H1 (cell line): ENCODE data around the gene MOGAT2. TPM values are rescaled to one million over a fixed set of nuclear protein-coding genes. Genes with fewer than 3 reads are reported as not detected.

Experiments used
- CTCF ChIA-PET: fragments of 300-600 bp; sonication (Branson Sonifier 250); formaldehyde crosslinking; loops from one replicate; lab custom pipeline; 2021; ENCODE audit not compliant: partially characterized antibody; lab: Charles Lee
- POLR2A ChIA-PET: fragments of 300-600 bp; sonication (Branson Sonifier 250); formaldehyde crosslinking; loops from one replicate; lab custom pipeline; 2021; ENCODE audit warnings: inconsistent platforms; ENCODE audit not compliant: partially characterized antibody; lab: Charles Lee
- DNase-seq, 2 experiments: peaks; one replicate each; pipeline versions ENCODE4 v3.0.0 to v3.0.0-alpha.2; 2010 to 2022; ENCODE audit warnings: low spot score in 2 of 2, low read depth in 1 of 2, mixed read lengths in 1 of 2
- FAIRE-seq: peaks from 2 replicates; lab custom pipeline; 2011; peaks lifted over from hg19 to GRCh38; lab: Jason Lieb, UNC
- H2AFZ ChIP-seq: 2 replicates; pipeline ENCODE4 v1.8.1; 2012; ENCODE audit warnings: low read length, inconsistent platforms
- H2AK5ac ChIP-seq: 2 replicates; pipeline ENCODE4 v1.6.1; 2013; ENCODE audit warnings: low read depth, low read length
- H2BK120ac ChIP-seq: replicated peaks from 2 replicates; pipeline ENCODE3; 2013; ENCODE audit warnings: low read depth, low read length, inconsistent platforms
- H2BK12ac ChIP-seq: 2 replicates; pipeline ENCODE4 v1.6.1; 2013; ENCODE audit warnings: low read depth, low read length
- H2BK15ac ChIP-seq: 2 replicates; pipeline ENCODE4 v1.6.1; 2013; ENCODE audit warnings: low read length
- H2BK20ac ChIP-seq: 2 replicates; pipeline ENCODE4 v1.6.1; 2013; ENCODE audit warnings: low read length
- H2BK5ac ChIP-seq: 2 replicates; pipeline ENCODE4 v1.6.1; 2013; ENCODE audit warnings: low read depth, low read length
- H3K14ac ChIP-seq: 2 replicates; pipeline ENCODE4 v1.6.1; 2013; ENCODE audit warnings: inconsistent platforms; ENCODE audit not compliant: insufficient read length
- H3K18ac ChIP-seq: 2 replicates; pipeline ENCODE4 v1.6.1; 2013; ENCODE audit warnings: low read length; ENCODE audit errors: extremely low read depth
- H3K23ac ChIP-seq: 2 replicates; pipeline ENCODE4 v1.6.1; 2013; ENCODE audit warnings: inconsistent platforms; ENCODE audit not compliant: insufficient read length
- H3K23me2 ChIP-seq: 2 replicates; pipeline ENCODE4 v1.6.1; 2013; ENCODE audit warnings: low read depth, low read length
- H3K27ac ChIP-seq: 2 replicates; pipeline ENCODE4 v1.6.1; 2011; ENCODE audit warnings: low read depth, low read length, inconsistent platforms
- H3K27me3 ChIP-seq, 4 experiments: replicated peaks in 1 of 4; 1 replicate in 1 of 4; 2 replicates in 3 of 4; pipeline versions ENCODE4 v1.6.1 to v1.8.1; 2011 to 2013; ENCODE audit warnings: low read length in 3 of 4, mild to moderate bottlenecking in 3 of 4, inconsistent platforms in 2 of 4, mixed read lengths in 2 of 4, moderate library complexity in 1 of 4; ENCODE audit not compliant: control insufficient read depth in 3 of 4, insufficient read depth in 3 of 4; ENCODE audit errors: extremely low read depth in 1 of 4
- H3K36me3 ChIP-seq, 4 experiments: 2 replicates each; pipeline versions ENCODE4 v1.6.1 to v1.8.1; 2011 to 2013; ENCODE audit warnings: mild to moderate bottlenecking in 4 of 4, low read length in 3 of 4, moderate library complexity in 2 of 4, control low read depth in 1 of 4, inconsistent platforms in 1 of 4; ENCODE audit not compliant: insufficient read depth in 4 of 4, control insufficient read depth in 2 of 4
- H3K4ac ChIP-seq: replicated peaks from 2 replicates; pipeline ENCODE3; 2013; ENCODE audit warnings: low read length, low read depth, mixed read lengths, inconsistent platforms; ENCODE audit not compliant: insufficient read length
- H3K4me1 ChIP-seq, 4 experiments: replicated peaks in 1 of 4; 1 replicate in 1 of 4; 2 replicates in 3 of 4; pipeline versions ENCODE4 v1.6.1 to v1.8.1; 2011 to 2013; ENCODE audit warnings: low read length in 3 of 4, inconsistent platforms in 2 of 4, mixed read lengths in 1 of 4; ENCODE audit not compliant: insufficient read depth in 4 of 4, control insufficient read depth in 3 of 4
- H3K4me2 ChIP-seq, 2 experiments: 2 replicates each; pipeline versions ENCODE4 v1.6.1 to v1.8.1; 2011 to 2013; ENCODE audit warnings: low read depth in 2 of 2, low read length in 2 of 2, control low read depth in 1 of 2, inconsistent platforms in 1 of 2, mild to moderate bottlenecking in 1 of 2; ENCODE audit not compliant: insufficient read depth in 1 of 2
- H3K4me3 ChIP-seq, 4 experiments: fragments of 200-600, 300-600 bp in 1 of 4; sonication (generic), shearing (Covaris generic), sonication (Bioruptor Twin) in 1 of 4; 2 replicates each; pipeline versions ENCODE4 v1.5.1 to v1.8.1; 2011 to 2016; ENCODE audit warnings: low read length in 4 of 4, low read depth in 3 of 4, control low read depth in 2 of 4, inconsistent platforms in 2 of 4, mild to moderate bottlenecking in 2 of 4, mixed read lengths in 1 of 4, moderate library complexity in 1 of 4; ENCODE audit not compliant: insufficient read depth in 2 of 4; ENCODE audit errors: extremely low read depth in 1 of 4
- H3K56ac ChIP-seq: replicated peaks from 2 replicates; pipeline ENCODE3; 2013; ENCODE audit warnings: low read depth, mild to moderate bottlenecking, mixed read lengths, low read length, inconsistent platforms; ENCODE audit not compliant: insufficient read length
- H3K79me1 ChIP-seq: 2 replicates; pipeline ENCODE4 v1.6.1; 2013; ENCODE audit warnings: low read depth, low read length, control low read depth
- H3K79me2 ChIP-seq, 2 experiments: 2 replicates each; pipeline versions ENCODE4 v1.6.1 to v1.8.1; 2012 to 2013; ENCODE audit warnings: low read length in 2 of 2, mild to moderate bottlenecking in 2 of 2, inconsistent platforms in 1 of 2; ENCODE audit not compliant: insufficient read depth in 2 of 2, control insufficient read depth in 1 of 2
- H3K9ac ChIP-seq, 4 experiments: replicated peaks in 1 of 4; 1 replicate in 1 of 4; 2 replicates in 3 of 4; pipeline versions ENCODE4 v1.6.1 to v1.8.1; 2011 to 2013; ENCODE audit warnings: low read depth in 3 of 4, low read length in 3 of 4, control low read depth in 2 of 4, mild to moderate bottlenecking in 2 of 4, moderate library complexity in 2 of 4, inconsistent platforms in 1 of 4; ENCODE audit errors: extremely low read depth in 1 of 4
- H3K9me3 ChIP-seq, 2 experiments: 2 replicates each; pipeline versions ENCODE4 v1.6.1 to v1.8.1; 2012 to 2013; ENCODE audit warnings: mild to moderate bottlenecking in 2 of 2, moderate library complexity in 2 of 2, control low read depth in 1 of 2, inconsistent platforms in 1 of 2, low read depth in 1 of 2, low read length in 1 of 2, mixed read lengths in 1 of 2; ENCODE audit not compliant: insufficient read depth in 2 of 2
- H4K20me1 ChIP-seq, 2 experiments: replicated peaks in 1 of 2; 2 replicates each; pipeline versions ENCODE3 to v1.8.1; 2011 to 2013; ENCODE audit warnings: inconsistent platforms in 2 of 2, low read length in 2 of 2, mild to moderate bottlenecking in 1 of 2; ENCODE audit not compliant: insufficient read depth in 2 of 2, control insufficient read depth in 1 of 2
- H4K5ac ChIP-seq: 2 replicates; pipeline ENCODE4 v1.6.1; 2013; ENCODE audit warnings: low read length, low read depth, mixed read lengths, inconsistent platforms; ENCODE audit not compliant: insufficient read length
- H4K8ac ChIP-seq: 2 replicates; pipeline ENCODE4 v1.8.0; 2013; ENCODE audit warnings: mild to moderate bottlenecking, moderate library complexity, low read length, inconsistent platforms; ENCODE audit not compliant: insufficient read depth; ENCODE audit errors: extremely low read depth
- H4K91ac ChIP-seq: replicated peaks from 2 replicates; pipeline ENCODE3; 2013; ENCODE audit warnings: low read length, mixed read lengths, inconsistent platforms; ENCODE audit not compliant: insufficient read length
- E2F6 ChIP-seq: IDR thresholded peaks from 2 replicates; pipeline ENCODE4 v1.6.1; 2012; ENCODE audit warnings: inconsistent platforms
- EGR1 ChIP-seq: IDR thresholded peaks from 2 replicates; pipeline ENCODE4 v1.6.1; 2011; ENCODE audit warnings: low read depth, low read length, borderline replicate concordance
- KDM4A ChIP-seq: IDR thresholded peaks from one replicate; pipeline ENCODE4 v1.7.1; 2012; ENCODE audit warnings: low read depth, mild to moderate bottlenecking, moderate library complexity, low read length, inconsistent platforms; ENCODE audit not compliant: severe bottlenecking
- MAX ChIP-seq: IDR thresholded peaks from 2 replicates; pipeline ENCODE4 v1.6.1; 2012; ENCODE audit warnings: inconsistent platforms
- POU5F1 ChIP-seq: IDR thresholded peaks from 2 replicates; pipeline ENCODE4 v1.6.1; 2011; ENCODE audit warnings: low read depth, mild to moderate bottlenecking, low read length, moderate library complexity
- WGBS, 2 experiments: shearing (Covaris generic) in 1 of 2; methylation state at CpG; one replicate each; pipeline versions ENCODE4 v1.1.6 to v1.1.7; 2013 to 2015; ENCODE audit warnings: low lambda C conversion rate in 2 of 2, mixed read lengths in 2 of 2, inconsistent platforms in 1 of 2, low coverage in 1 of 2, missing lambda C conversion rate in 1 of 2; ENCODE audit not compliant: insufficient replicate concordance in 2 of 2, insufficient coverage in 1 of 2, insufficient read length in 1 of 2; ENCODE audit errors: extremely low coverage in 1 of 2, missing lambda C conversion rate in 1 of 2; 5-methylcytosine and 5-hydroxymethylcytosine counted together
- polyA plus RNA-seq, 7 experiments: library from polyadenylated mRNA; depleted of rRNA in 3 of 7; stranded (reverse) in 5 of 7; unstranded in 2 of 7; fragments of >200 nt in 5 of 7; fragments of 200-250 nt in 2 of 7; gene quantifications; 1 replicate in 5 of 7; 2 replicates in 1 of 7; 4 replicates in 1 of 7; pipeline versions ENCODE4 v1.2.1 to v1.2.3, GENCODE V29; 2011 to 2013; ENCODE audit warnings: missing spikeins in 2 of 7, mixed read lengths in 2 of 7
- total RNA-seq: library from RNA; stranded (reverse); fragmentation: NEBNext Ultra II Directional; extraction: Animal tissue kit (Norgen Biotek cat#: 25700); gene quantifications from 2 replicates; pipeline ENCODE4 v1.2.1, GENCODE V29; 2021

The MOGAT2 gene
- total and polyA plus RNA-seq, 2 of the 8 experiments (the other 6 are each of a cell fraction or from before 2014, with no cell fraction given) = not detected

- POLR2A ChIA-PET = no interaction called here
- H3K56ac ChIP-seq = no peak overlapping the region
- H3K23ac ChIP-seq = no peak overlapping the region
- no peak overlapping the region for H4K5ac ChIP-seq
- H4K91ac ChIP-seq = no peak overlapping the region
- H3K9ac ChIP-seq = no peak overlapping the region
- DNase-seq (no peak), FAIRE-seq (no peak)
- no peak overlapping the region for H2AK5ac ChIP-seq
- no peak overlapping the region for H3K18ac ChIP-seq
- no peak overlapping the region for H2BK20ac ChIP-seq
- no peak overlapping the region for H2BK120ac ChIP-seq
- no peaks in the 10 kb centered on the region for H3K4me1 ChIP-seq
- no peaks in the 10 kb centered on the region for H3K23me2 ChIP-seq
- no peak overlapping the region for H3K4ac ChIP-seq
- H2BK5ac ChIP-seq = no peak overlapping the region
- H3K4me3 ChIP-seq = no peak overlapping the region
- no peak for TF ChIP-seq MAX
- no peak for TF ChIP-seq POU5F1
- no peak for TF ChIP-seq E2F6
- TF ChIP-seq EGR1 = no peak
- TF ChIP-seq KDM4A = no peak
- no peak overlapping the region for H3K14ac ChIP-seq
- no peak overlapping the region for H3K4me2 ChIP-seq
- H4K20me1 ChIP-seq = no peaks in the 10 kb centered on the region
- CTCF ChIA-PET = interaction anchor here (1.1 kb wide), 1 partner anchor 136 kb away, joined by 3 read pairs; no protein-coding TSS in a partner anchor
- no peak overlapping the region for H3K27ac ChIP-seq
- 77% methylated on average over 5 of the region's 5 CpGs; no CpG with 5 or more reads in 1 of the 2 experiments for WGBS, 2 experiments
- no peaks in the 10 kb centered on the region; a peak in 1 of 7 replicates for H3K27me3 ChIP-seq
- no peak overlapping the region; the same call in 1 of the 2 replicates for H4K8ac ChIP-seq
- H3K79me2 ChIP-seq = no peaks in the 10 kb centered on the region
- no peaks in the 10 kb centered on the region for H3K9me3 ChIP-seq
- no peaks in the 10 kb centered on the region for H3K36me3 ChIP-seq
- H2AFZ ChIP-seq = no peak overlapping the region
- no peak overlapping the region for H2BK15ac ChIP-seq
- no peak overlapping the region for H2BK12ac ChIP-seq
- H3K79me1 ChIP-seq = no peaks in the 10 kb centered on the region
Measured at GRCh38 chr11:75733431-75734107, 15.9 kb downstream of the MOGAT2 start.
